ENCODE results near the gene PSMB5.

The PSMB5 gene

DNA sequence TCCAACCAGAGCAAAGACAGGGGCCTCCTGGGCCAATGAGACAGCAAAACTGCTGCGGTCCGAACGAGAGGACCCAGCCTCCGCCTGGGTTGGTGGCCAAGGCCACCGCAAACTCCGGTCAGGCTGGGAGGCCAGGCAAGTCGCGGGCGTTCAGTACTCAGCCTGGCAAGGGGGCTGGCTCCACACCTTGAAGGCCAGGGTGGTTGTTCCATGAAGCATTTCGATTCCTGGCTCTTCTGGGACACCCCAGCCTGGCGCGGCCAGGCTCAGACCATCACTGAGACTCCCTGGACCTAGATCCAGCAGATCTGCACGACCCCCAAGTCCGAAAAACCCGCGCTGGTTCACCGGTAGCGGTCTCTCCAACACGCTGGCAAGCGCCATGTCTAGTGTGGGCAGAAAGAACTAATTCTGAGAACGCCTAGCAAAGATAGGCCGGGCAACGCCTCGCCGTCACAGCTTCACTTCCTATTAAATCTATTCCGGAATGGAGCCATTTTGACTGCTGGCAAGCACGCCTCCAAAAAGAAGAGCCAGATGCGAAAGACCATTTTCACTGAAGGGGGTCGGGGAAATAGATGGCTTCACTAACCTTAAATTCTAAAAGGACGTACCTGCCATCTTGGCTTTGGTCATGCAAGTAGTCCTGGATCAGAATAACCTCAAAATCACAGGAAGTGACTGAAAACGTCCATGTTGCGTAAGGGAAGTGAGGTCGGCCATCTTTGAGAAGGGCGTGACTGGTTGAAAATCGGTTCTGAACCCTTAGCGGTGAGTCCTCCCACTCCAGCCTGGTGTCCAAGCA is at the start of gene PSMB5:
Gene PSMB5 (minus strand): TSS at position 403 of the 805 bp plus-strand sequence. CDS start 19 bp downstream, at position 384.
- Histone ChIP-seq H3K36me3 (ENCODE audit: control insufficient read depth, insufficient read depth, low read length) (peaks cover 6% of the 10 kb centered on the region), H3K4me3 (replicated peaks; ENCODE audit: low read depth, low read length) (peak within 1 kb of the TSS; percentile 88), H3K27me3 (replicated peaks; ENCODE audit: control insufficient read depth, insufficient read depth, low read length) (no peaks in the 10 kb centered on the region)
- DNase-seq (ENCODE audit: extremely low read depth, insufficient read length), result peak; percentile 84
- no peak for TF ChIP-seq CTCF (IDR thresholded peaks at IDR 0.05; ENCODE audit: insufficient read depth, low read length, poor library complexity, severe bottlenecking)

- peaks cover 34% of the 10 kb centered on the region for H3K36me3 ChIP-seq (ENCODE audit: control insufficient read depth, insufficient read depth, low read length)
- H3K27me3 ChIP-seq (replicated peaks; ENCODE audit: control insufficient read depth, insufficient read depth, low read length), result no peaks in the 10 kb centered on the region
- no peak overlapping the region for H3K4me3 ChIP-seq (replicated peaks; ENCODE audit: low read depth, low read length)
- no peak for DNase-seq (ENCODE audit: extremely low read depth, insufficient read length)
- TF ChIP-seq CTCF (IDR thresholded peaks at IDR 0.05; ENCODE audit: insufficient read depth, low read length, poor library complexity, severe bottlenecking), result no peak
These were observed 45.8 kb upstream of the PSMB5 start for GRCh38 chr14:23080474-23080873.

DNA sequence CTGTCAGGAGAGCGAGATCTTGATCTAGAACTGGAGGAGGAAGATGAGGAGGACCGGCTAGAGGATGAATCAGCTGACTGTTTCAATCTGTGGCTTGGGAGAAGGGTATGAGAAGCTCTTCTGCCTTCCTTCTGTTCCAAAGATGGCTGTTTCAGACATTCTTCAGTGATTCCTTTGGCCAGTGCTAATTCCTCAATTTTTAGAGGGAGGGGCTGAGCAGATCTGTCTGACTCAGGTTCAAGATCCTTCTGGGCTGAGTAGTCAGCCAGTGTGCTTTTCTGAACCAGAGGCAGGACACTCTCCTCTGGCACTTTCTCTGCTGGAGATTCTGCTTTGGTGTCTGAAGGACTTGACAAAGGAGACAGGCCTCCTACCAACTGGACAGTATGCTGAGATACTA is 45.0 kb upstream of the PSMB5 start:
- no peak for DNase-seq (ENCODE audit: extremely low read depth, insufficient read length)
- no peak for TF ChIP-seq CTCF (IDR thresholded peaks at IDR 0.05; ENCODE audit: insufficient read depth, low read length, poor library complexity, severe bottlenecking)
- H3K36me3 ChIP-seq (ENCODE audit: control insufficient read depth, insufficient read depth, low read length), result peaks cover 36% of the 10 kb centered on the region
- H3K4me3 ChIP-seq (replicated peaks; ENCODE audit: low read depth, low read length), result no peak overlapping the region
- no peaks in the 10 kb centered on the region for H3K27me3 ChIP-seq (replicated peaks; ENCODE audit: control insufficient read depth, insufficient read depth, low read length)

GRCh38 chr14:23078692-23079116 is 44.0 kb upstream of the PSMB5 start:
- no peaks in the 10 kb centered on the region for H3K27me3 ChIP-seq (replicated peaks; ENCODE audit: control insufficient read depth, insufficient read depth, low read length)
- TF ChIP-seq CTCF (IDR thresholded peaks at IDR 0.05; ENCODE audit: insufficient read depth, low read length, poor library complexity, severe bottlenecking), result no peak

GRCh38 chr14:23077962-23078361 is 43.3 kb upstream of the PSMB5 start:
- TF ChIP-seq CTCF (IDR thresholded peaks at IDR 0.05; ENCODE audit: insufficient read depth, low read length, poor library complexity, severe bottlenecking), result no peak
- DNase-seq (ENCODE audit: extremely low read depth, insufficient read length), result no peak
- Histone ChIP-seq H3K27me3 (replicated peaks; ENCODE audit: control insufficient read depth, insufficient read depth, low read length) (no peaks in the 10 kb centered on the region), H3K4me3 (replicated peaks; ENCODE audit: low read depth, low read length) (no peak overlapping the region), H3K36me3 (ENCODE audit: control insufficient read depth, insufficient read depth, low read length) (peaks cover 37% of the 10 kb centered on the region)

More at GRCh38 chr14:23078692-23079116, 44.0 kb upstream of the PSMB5 start:
- DNase-seq (ENCODE audit: extremely low read depth, insufficient read length), result no peak
- Histone ChIP-seq H3K36me3 (ENCODE audit: control insufficient read depth, insufficient read depth, low read length) (peaks cover 36% of the 10 kb centered on the region), H3K4me3 (replicated peaks; ENCODE audit: low read depth, low read length) (no peak overlapping the region)
